KMS-11 (cell line): ENCODE measurements around the gene DPYSL5.

ENCODE experiments used
- H2AFZ ChIP-seq: fragments of 200-600 bp; sonication (generic); 2 replicates; pipeline ENCODE4 v1.6.1; 2016; ENCODE audit warnings: antibody characterized with exemption, mixed run types, low read depth
- H3K27ac ChIP-seq: fragments of 200-600 bp; sonication (generic); 2 replicates; pipeline ENCODE4 v1.6.1; 2016; ENCODE audit warnings: mild to moderate bottlenecking, mixed run types
- H3K27me3 ChIP-seq: fragments of 200-600 bp; sonication (generic); 2 replicates; pipeline ENCODE4 v1.6.1; 2017; ENCODE audit warnings: mild to moderate bottlenecking, low read depth, mixed run types, moderate library complexity; ENCODE audit not compliant: insufficient read depth
- H3K36me3 ChIP-seq: fragments of 200-600 bp; sonication (generic); 2 replicates; pipeline ENCODE4 v1.6.1; 2017; ENCODE audit warnings: mild to moderate bottlenecking, mixed run types; ENCODE audit not compliant: insufficient read depth
- H3K4me1 ChIP-seq: fragments of 200-600 bp; sonication (generic); 2 replicates; pipeline ENCODE4 v1.6.1; 2016; ENCODE audit warnings: mild to moderate bottlenecking, low read depth, mixed run types; ENCODE audit not compliant: poor library complexity, severe bottlenecking
- H3K4me2 ChIP-seq: fragments of 200-600 bp; sonication (generic); 2 replicates; pipeline ENCODE4 v1.7.0; 2016; ENCODE audit warnings: mild to moderate bottlenecking, mixed run types
- H3K4me3 ChIP-seq: fragments of 200-600 bp; sonication (generic); IDR thresholded peaks from 2 replicates; pipeline ENCODE4 v1.6.1; 2017; ENCODE audit warnings: low read depth, low read length, mixed read lengths; ENCODE audit not compliant: insufficient read depth
- H3K79me2 ChIP-seq: fragments of 200-600 bp; sonication (generic); 2 replicates; pipeline ENCODE4 v1.6.1; 2016; ENCODE audit warnings: low read depth, mixed run types; ENCODE audit not compliant: insufficient read depth
- H3K9ac ChIP-seq: fragments of 200-600 bp; sonication (generic); 2 replicates; pipeline ENCODE4 v1.6.1; 2016; ENCODE audit warnings: mild to moderate bottlenecking, mixed run types
- H4K20me1 ChIP-seq: fragments of 200-600 bp; sonication (generic); 2 replicates; pipeline ENCODE4 v1.6.1; 2016; ENCODE audit warnings: mild to moderate bottlenecking, mixed run types; ENCODE audit not compliant: insufficient read depth
- CTCF ChIP-seq: fragments of 200-600 bp; sonication (generic); conservative IDR thresholded peaks from 2 replicates; pipeline ENCODE4 v1.6.1; 2017; ENCODE audit warnings: low read depth, mild to moderate bottlenecking, antibody characterized with exemption, low read length, moderate library complexity, mixed read lengths

Gene DPYSL5

GRCh38 chr2:26884486-26884885 lies 36.6 kb downstream of the DPYSL5 start:
- no peak overlapping the region for H3K27ac ChIP-seq
- H3K36me3 ChIP-seq = no peaks in the 10 kb centered on the region

GRCh38 chr2:26885651-26886329 lies 37.9 kb downstream of the DPYSL5 start:
- H3K79me2 ChIP-seq = no peaks in the 10 kb centered on the region
- H3K27ac ChIP-seq = no peak overlapping the region
- H4K20me1 ChIP-seq = no peaks in the 10 kb centered on the region
- H3K4me1 ChIP-seq = no peaks in the 10 kb centered on the region
- no peak overlapping the region for H2AFZ ChIP-seq
- no peak overlapping the region for H3K4me3 ChIP-seq
- no peak for TF ChIP-seq CTCF
- no peak overlapping the region for H3K9ac ChIP-seq
- no peaks in the 10 kb centered on the region for H3K27me3 ChIP-seq
- H3K4me2 ChIP-seq = no peak overlapping the region
- H3K36me3 ChIP-seq = no peaks in the 10 kb centered on the region

More at GRCh38 chr2:26884486-26884885, 36.6 kb downstream of the DPYSL5 start:
- no peak overlapping the region for H3K4me3 ChIP-seq
- H3K9ac ChIP-seq = no peak overlapping the region
- no peaks in the 10 kb centered on the region for H3K79me2 ChIP-seq
- H2AFZ ChIP-seq = no peak overlapping the region
- no peak overlapping the region for H3K4me2 ChIP-seq
- no peak for TF ChIP-seq CTCF
- H3K27me3 ChIP-seq = no peaks in the 10 kb centered on the region
- no peaks in the 10 kb centered on the region for H3K4me1 ChIP-seq
- H4K20me1 ChIP-seq = no peaks in the 10 kb centered on the region

GRCh38 chr2:26886736-26887135 lies 38.8 kb downstream of the DPYSL5 start:
- Histone ChIP-seq H3K27me3 (no peaks in the 10 kb centered on the region), H3K36me3 (no peaks in the 10 kb centered on the region), H3K4me2 (no peak overlapping the region), H2AFZ (no peak overlapping the region), H3K4me3 (no peak overlapping the region), H4K20me1 (no peaks in the 10 kb centered on the region), H3K27ac (no peak overlapping the region), H3K9ac (no peak overlapping the region), H3K4me1 (no peaks in the 10 kb centered on the region), H3K79me2 (no peaks in the 10 kb centered on the region)
- no peak for TF ChIP-seq CTCF

GRCh38 chr2:26887151-26887550 lies 39.2 kb downstream of the DPYSL5 start:
- TF ChIP-seq CTCF = no peak
- Histone ChIP-seq H2AFZ (no peak overlapping the region), H4K20me1 (no peaks in the 10 kb centered on the region), H3K27me3 (no peaks in the 10 kb centered on the region), H3K9ac (no peak overlapping the region), H3K4me1 (no peaks in the 10 kb centered on the region), H3K79me2 (no peaks in the 10 kb centered on the region), H3K36me3 (no peaks in the 10 kb centered on the region), H3K4me3 (no peak overlapping the region), H3K27ac (no peak overlapping the region), H3K4me2 (no peak overlapping the region)
